ENCODE data around the gene ZNF827.

The ZNF827 gene

DNA sequence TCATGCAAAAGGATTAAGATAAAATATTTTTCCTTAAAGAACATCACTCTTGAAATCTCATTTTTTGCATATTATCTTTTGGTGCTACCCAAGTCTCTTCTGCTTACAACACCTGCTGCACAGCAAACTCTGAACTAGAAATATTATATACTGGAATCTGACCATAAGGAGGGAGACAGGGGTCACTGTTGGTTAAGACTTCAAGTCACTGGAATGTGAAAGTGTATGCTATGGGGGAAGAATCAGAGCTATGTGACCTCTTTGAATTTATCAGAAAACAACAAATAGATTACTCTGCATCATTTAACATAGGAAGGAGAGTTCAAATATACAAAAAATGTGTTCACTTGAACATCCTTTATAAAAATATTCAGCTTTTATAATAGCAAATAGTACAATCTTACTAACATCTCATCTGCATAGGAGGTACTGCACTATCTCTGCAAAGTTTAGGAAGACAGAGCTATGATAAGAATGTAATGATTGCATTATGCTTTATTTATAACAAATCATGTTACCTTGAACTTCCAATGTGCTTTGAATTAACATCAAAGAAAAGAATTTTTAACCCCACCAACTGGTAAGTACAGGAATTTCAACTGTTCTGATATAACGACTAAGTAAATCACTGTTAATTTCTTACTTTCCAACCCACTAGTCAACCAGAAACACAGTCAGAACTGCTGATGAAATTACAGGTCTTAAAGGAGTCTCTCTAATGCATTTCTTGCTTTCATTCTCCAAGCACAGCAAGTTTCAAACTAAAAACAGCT, 69.8 kb downstream of the ZNF827 start:
- H3K4me1 ChIP-seq (ENCODE audit: control insufficient read depth, insufficient read depth, low read length) = no peaks in the 10 kb centered on the region
- CTCF ChIA-PET = interaction anchor here (0.8 to 1.0 kb wide), 4 partner anchors 10 to 404 kb away, joined by 3 to 4 read pairs (median 3); no protein-coding TSS in a partner anchor
- no peaks in the 10 kb centered on the region for H3K36me3 ChIP-seq (ENCODE audit: control insufficient read depth in 2 of 2, insufficient read depth in 1 of 2, low read length in 2 of 2)
- TF ChIP-seq ZBTB7A (tag by site-specific recombination; IDR thresholded peaks at IDR 0.05; ENCODE audit: low read depth) (no peak), ZNF350 (tag by site-specific recombination; IDR thresholded peaks at IDR 0.05) (no peak), ZNF777 (tag by site-specific recombination; IDR thresholded peaks at IDR 0.05; ENCODE audit: borderline replicate concordance) (no peak), ZNF211 (tag by site-specific recombination; IDR thresholded peaks at IDR 0.05; ENCODE audit: low read depth) (no peak), YY1 (tag by site-specific recombination; IDR thresholded peaks at IDR 0.05) (no peak), ZFP41 (tag by site-specific recombination; IDR thresholded peaks at IDR 0.05; ENCODE audit: borderline replicate concordance) (no peak), MYNN (tag by site-specific recombination; IDR thresholded peaks at IDR 0.05; ENCODE audit: borderline replicate concordance) (no peak), ZNF416 (tag by site-specific recombination; IDR thresholded peaks at IDR 0.05) (no peak)
- TF ChIP-seq, protein P1, sequence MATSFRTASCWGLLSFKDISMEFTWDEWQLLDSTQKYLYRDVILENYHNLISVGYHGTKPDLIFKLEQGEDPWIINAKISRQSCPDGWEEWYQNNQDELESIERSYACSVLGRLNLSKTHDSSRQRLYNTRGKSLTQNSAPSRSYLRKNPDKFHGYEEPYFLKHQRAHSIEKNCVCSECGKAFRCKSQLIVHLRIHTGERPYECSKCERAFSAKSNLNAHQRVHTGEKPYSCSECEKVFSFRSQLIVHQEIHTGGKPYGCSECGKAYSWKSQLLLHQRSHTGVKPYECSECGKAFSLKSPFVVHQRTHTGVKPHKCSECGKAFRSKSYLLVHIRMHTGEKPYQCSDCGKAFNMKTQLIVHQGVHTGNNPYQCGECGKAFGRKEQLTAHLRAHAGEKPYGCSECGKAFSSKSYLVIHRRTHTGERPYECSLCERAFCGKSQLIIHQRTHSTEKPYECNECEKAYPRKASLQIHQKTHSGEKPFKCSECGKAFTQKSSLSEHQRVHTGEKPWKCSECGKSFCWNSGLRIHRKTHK (tag by site-specific recombination; IDR thresholded peaks at IDR 0.05) = no peak
- POLR2A ChIA-PET = no interaction called here
- H3K9me3 ChIP-seq (ENCODE audit: control insufficient read depth, insufficient read depth, low read depth, low read length) = no peaks in the 10 kb centered on the region
- no peak overlapping the region for H3K4me3 ChIP-seq (ENCODE audit: low read depth, low read length)
- H3K27ac ChIP-seq (ENCODE audit: extremely low read depth, low read depth, low read length) = no peak overlapping the region

DNA sequence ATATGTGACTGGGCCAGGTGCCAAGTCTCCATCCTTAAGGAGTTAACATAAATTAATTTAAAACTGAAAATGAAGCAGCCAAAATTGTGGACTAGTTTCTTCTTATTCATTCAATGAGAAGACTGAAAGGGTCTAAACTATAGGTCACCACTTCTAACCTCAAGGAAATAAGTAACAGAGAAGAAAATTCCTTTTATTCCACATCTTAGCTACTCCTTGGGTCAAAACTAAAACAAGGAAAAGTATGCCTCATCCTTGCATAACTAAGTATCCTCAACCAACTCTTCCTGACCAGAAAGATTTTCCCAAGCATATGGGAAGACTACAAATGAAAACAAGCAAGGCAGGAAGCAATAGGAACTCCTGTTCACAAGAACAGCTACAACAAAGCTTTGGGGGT, 71.2 kb downstream of the ZNF827 start:
- no peak overlapping the region for H3K4me3 ChIP-seq (ENCODE audit: low read depth, low read length)
- ChIA-PET POLR2A (no interaction called here), CTCF (no interaction called here)
- H3K9me3 ChIP-seq (ENCODE audit: control insufficient read depth, insufficient read depth, low read depth, low read length) = no peaks in the 10 kb centered on the region
- no peaks in the 10 kb centered on the region for H3K4me1 ChIP-seq (ENCODE audit: control insufficient read depth, insufficient read depth, low read length)
- H3K27ac ChIP-seq (ENCODE audit: extremely low read depth, low read depth, low read length) = no peak overlapping the region
- no peaks in the 10 kb centered on the region for H3K36me3 ChIP-seq (ENCODE audit: control insufficient read depth in 2 of 2, insufficient read depth in 1 of 2, low read length in 2 of 2)
- TF ChIP-seq ELK4 (IDR thresholded peaks at IDR 0.05; ENCODE audit: borderline replicate concordance, low read depth, low read length) (no peak), SP7 (tag by site-specific recombination; IDR thresholded peaks at IDR 0.05) (no peak), ZNF837 (tag by site-specific recombination; IDR thresholded peaks at IDR 0.05) (no peak), SCRT1 (tag by site-specific recombination; IDR thresholded peaks at IDR 0.05; ENCODE audit: borderline replicate concordance) (no peak), ZNF791 (tag by site-specific recombination; IDR thresholded peaks at IDR 0.05) (no peak), ZNF48 (tag by site-specific recombination; IDR thresholded peaks at IDR 0.05) (no peak), ZNF416 (tag by site-specific recombination; IDR thresholded peaks at IDR 0.05) (no peak), ZNF23 (tag by site-specific recombination; IDR thresholded peaks at IDR 0.05; ENCODE audit: borderline replicate concordance) (no peak), ZNF610 (tag by site-specific recombination; IDR thresholded peaks at IDR 0.05; ENCODE audit: borderline replicate concordance) (no peak), ZFP3 (tag by site-specific recombination; IDR thresholded peaks at IDR 0.05; ENCODE audit: low read depth) (no peak), ZBTB11 (tag by site-specific recombination; conservative IDR thresholded peaks at IDR 0.05; ENCODE audit: low read depth) (no peak)
- TF ChIP-seq, protein P2, sequence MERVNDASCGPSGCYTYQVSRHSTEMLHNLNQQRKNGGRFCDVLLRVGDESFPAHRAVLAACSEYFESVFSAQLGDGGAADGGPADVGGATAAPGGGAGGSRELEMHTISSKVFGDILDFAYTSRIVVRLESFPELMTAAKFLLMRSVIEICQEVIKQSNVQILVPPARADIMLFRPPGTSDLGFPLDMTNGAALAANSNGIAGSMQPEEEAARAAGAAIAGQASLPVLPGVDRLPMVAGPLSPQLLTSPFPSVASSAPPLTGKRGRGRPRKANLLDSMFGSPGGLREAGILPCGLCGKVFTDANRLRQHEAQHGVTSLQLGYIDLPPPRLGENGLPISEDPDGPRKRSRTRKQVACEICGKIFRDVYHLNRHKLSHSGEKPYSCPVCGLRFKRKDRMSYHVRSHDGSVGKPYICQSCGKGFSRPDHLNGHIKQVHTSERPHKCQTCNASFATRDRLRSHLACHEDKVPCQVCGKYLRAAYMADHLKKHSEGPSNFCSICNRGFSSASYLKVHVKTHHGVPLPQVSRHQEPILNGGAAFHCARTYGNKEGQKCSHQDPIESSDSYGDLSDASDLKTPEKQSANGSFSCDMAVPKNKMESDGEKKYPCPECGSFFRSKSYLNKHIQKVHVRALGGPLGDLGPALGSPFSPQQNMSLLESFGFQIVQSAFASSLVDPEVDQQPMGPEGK (tag by site-specific recombination; IDR thresholded peaks at IDR 0.05) = no peak
- TF ChIP-seq, protein P3, sequence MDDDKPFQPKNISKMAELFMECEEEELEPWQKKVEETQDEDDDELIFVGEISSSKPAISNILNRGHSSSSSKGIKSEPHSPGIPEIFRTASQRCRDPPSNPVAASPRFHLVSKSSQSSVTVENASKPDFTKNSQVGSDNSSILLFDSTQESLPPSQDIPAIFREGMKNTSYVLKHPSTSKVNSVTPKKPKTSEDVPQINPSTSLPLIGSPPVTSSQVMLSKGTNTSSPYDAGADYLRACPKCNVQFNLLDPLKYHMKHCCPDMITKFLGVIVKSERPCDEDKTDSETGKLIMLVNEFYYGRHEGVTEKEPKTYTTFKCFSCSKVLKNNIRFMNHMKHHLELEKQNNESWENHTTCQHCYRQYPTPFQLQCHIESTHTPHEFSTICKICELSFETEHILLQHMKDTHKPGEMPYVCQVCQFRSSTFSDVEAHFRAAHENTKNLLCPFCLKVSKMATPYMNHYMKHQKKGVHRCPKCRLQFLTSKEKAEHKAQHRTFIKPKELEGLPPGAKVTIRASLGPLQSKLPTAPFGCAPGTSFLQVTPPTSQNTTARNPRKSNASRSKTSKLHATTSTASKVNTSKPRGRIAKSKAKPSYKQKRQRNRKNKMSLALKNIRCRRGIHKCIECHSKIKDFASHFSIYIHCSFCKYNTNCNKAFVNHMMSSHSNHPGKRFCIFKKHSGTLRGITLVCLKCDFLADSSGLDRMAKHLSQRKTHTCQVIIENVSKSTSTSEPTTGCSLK (tag by site-specific recombination; IDR thresholded peaks at IDR 0.05) = no peak
- TF ChIP-seq, protein P4, sequence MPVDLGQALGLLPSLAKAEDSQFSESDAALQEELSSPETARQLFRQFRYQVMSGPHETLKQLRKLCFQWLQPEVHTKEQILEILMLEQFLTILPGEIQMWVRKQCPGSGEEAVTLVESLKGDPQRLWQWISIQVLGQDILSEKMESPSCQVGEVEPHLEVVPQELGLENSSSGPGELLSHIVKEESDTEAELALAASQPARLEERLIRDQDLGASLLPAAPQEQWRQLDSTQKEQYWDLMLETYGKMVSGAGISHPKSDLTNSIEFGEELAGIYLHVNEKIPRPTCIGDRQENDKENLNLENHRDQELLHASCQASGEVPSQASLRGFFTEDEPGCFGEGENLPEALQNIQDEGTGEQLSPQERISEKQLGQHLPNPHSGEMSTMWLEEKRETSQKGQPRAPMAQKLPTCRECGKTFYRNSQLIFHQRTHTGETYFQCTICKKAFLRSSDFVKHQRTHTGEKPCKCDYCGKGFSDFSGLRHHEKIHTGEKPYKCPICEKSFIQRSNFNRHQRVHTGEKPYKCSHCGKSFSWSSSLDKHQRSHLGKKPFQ (tag by site-specific recombination; IDR thresholded peaks at IDR 0.05) = no peak

All from HEK293 (cell line).